NT2/D1 (cell line): Measurements from ENCODE around the gene TNFRSF8.
A peak's percentile ranks its signal among the peaks of the same experiment; 100 is the strongest.

Experiments used
- DNase-seq: peaks from one replicate; pipeline ENCODE4 v3.0.0-alpha.2; 2011; ENCODE audit warnings: low read depth, low spot score
- H3K27me3 ChIP-seq: 2 replicates; pipeline ENCODE4 v1.6.0; 2011; ENCODE audit warnings: mild to moderate bottlenecking; ENCODE audit not compliant: insufficient read length, insufficient read depth
- H3K36me3 ChIP-seq: 2 replicates; pipeline ENCODE4 v1.6.1; 2011; ENCODE audit warnings: mild to moderate bottlenecking, low read length, mixed read lengths; ENCODE audit not compliant: insufficient read depth, insufficient read length
- H3K4me1 ChIP-seq: 2 replicates; pipeline ENCODE4 v1.5.1; 2011; ENCODE audit not compliant: insufficient read depth, insufficient read length
- H3K4me3 ChIP-seq: 2 replicates; pipeline ENCODE4 v1.5.1; 2011; ENCODE audit warnings: low read depth; ENCODE audit not compliant: insufficient read length
- H3K9ac ChIP-seq: 2 replicates; pipeline ENCODE4 v1.6.0; 2011; ENCODE audit warnings: low read depth; ENCODE audit not compliant: insufficient read length
- H3K9me3 ChIP-seq: 2 replicates; pipeline ENCODE4 v1.5.1; 2011; ENCODE audit warnings: mild to moderate bottlenecking, low read length; ENCODE audit not compliant: insufficient read depth
- SUZ12 ChIP-seq: IDR thresholded peaks from 2 replicates; pipeline ENCODE4 v1.6.1; 2011; ENCODE audit not compliant: insufficient read length, insufficient read depth; ENCODE audit errors: extremely low read depth
- YY1 ChIP-seq: IDR thresholded peaks from 2 replicates; pipeline ENCODE4 v1.6.1; 2011; ENCODE audit not compliant: insufficient read length, insufficient read depth
- ZNF274 ChIP-seq: IDR thresholded peaks from 2 replicates; pipeline ENCODE4 v1.6.1; 2011; ENCODE audit warnings: mild to moderate bottlenecking, low read depth, low read length

TNFRSF8 gene

DNA sequence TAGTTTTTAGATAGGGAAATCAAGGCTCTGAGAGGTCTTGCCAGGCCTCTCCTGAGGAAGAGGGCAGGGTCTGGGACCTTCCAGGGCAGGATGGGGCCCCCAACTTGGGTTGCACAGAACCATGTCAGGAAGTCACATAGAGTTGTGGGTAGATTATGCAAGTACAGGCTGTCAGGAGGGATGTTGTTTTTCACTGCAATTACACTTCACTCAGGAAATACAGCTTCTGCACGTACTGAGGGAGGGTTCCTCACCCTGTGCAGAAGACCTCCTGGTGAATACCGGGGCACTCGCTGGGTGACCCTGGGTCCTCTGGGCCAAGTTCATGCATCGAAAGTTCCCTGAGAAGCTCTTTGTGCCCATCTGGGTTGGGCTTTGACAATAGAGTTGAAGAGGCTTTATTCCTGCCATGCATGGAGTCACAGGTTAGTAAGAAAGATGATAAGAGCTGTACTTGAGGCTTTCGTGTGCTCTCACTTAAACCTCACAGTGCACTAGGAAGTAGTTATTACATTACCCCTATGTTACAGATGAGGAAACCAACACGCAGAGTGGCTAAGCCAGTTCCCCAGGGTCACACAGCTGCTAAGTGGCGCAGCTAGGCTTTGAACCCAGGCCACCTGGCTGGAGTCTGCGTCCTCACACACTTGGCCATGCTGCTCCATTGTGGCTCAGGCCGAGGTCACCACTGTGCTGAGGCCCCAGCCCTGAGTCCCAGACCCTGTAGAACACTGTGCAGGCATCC, 87.5 kb downstream of the TNFRSF8 start:
- DNase-seq = no peak
- H3K9ac ChIP-seq = no peak overlapping the region
- TF ChIP-seq SUZ12 (no peak), YY1 (no peak), ZNF274 (no peak)

GRCh38 chr1:12151465-12151864, 88.4 kb downstream of the TNFRSF8 start:
- H3K9me3 ChIP-seq = no peaks in the 10 kb centered on the region
- H3K9ac ChIP-seq = no peak overlapping the region

More for the DNA sequence above, 87.5 kb downstream of the TNFRSF8 start:
- H3K4me3 ChIP-seq = no peak overlapping the region
- no peaks in the 10 kb centered on the region for H3K36me3 ChIP-seq
- peaks cover 10% of the 10 kb centered on the region for H3K4me1 ChIP-seq
- no peaks in the 10 kb centered on the region for H3K27me3 ChIP-seq
- no peaks in the 10 kb centered on the region for H3K9me3 ChIP-seq

DNA sequence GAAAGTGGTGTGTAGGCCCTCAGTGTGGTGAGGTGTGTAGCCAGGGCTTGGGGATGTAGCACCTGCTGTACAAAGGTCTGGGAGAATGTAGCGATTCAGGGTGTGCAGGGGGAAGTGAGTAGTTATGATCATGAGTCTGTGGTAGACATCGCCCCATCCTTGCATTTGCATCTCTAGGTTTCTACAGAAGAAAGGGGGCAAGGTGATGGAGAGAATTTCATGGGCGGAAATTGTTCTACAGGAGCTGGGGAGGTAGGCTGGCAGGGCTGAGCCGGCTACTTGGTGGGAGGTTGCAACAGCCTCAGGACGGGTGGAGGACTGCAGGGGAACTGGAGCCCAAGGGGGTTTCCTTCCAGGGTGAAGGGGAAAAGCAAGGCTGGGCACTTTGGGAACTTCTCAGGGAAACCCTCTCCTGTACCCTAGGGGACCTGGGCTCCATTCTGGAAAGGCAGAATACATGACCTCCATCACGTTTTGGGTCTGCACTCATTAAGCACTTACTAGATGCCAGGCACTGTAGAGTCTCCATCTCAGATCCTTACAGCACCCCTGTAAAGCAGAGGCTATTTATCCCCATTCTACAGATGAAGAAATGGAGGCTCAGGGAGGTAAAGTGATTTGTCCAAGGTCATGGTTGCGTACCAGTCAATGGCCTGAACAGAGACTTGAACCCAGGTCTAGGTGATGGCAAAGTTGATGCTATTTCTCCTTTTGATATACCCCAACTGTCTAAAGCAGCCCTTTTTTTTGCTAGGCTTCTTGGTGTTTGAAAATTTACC, 89.2 kb downstream of the TNFRSF8 start:
- Histone ChIP-seq H3K9ac (no peak overlapping the region), H3K4me3 (no peak overlapping the region), H3K4me1 (peaks cover 7% of the 10 kb centered on the region), H3K9me3 (no peaks in the 10 kb centered on the region), H3K27me3 (no peaks in the 10 kb centered on the region), H3K36me3 (no peaks in the 10 kb centered on the region)
- TF ChIP-seq ZNF274 = no peak
- TF ChIP-seq SUZ12 = no peak
- no peak for TF ChIP-seq YY1
- no peak for DNase-seq

More at GRCh38 chr1:12151465-12151864, 88.4 kb downstream of the TNFRSF8 start:
- TF ChIP-seq SUZ12 (no peak), ZNF274 (no peak), YY1 (no peak)
- DNase-seq = no peak
- H3K36me3 ChIP-seq = no peaks in the 10 kb centered on the region
- no peak overlapping the region for H3K4me3 ChIP-seq
- peaks cover 7% of the 10 kb centered on the region for H3K4me1 ChIP-seq
- no peaks in the 10 kb centered on the region for H3K27me3 ChIP-seq

DNA sequence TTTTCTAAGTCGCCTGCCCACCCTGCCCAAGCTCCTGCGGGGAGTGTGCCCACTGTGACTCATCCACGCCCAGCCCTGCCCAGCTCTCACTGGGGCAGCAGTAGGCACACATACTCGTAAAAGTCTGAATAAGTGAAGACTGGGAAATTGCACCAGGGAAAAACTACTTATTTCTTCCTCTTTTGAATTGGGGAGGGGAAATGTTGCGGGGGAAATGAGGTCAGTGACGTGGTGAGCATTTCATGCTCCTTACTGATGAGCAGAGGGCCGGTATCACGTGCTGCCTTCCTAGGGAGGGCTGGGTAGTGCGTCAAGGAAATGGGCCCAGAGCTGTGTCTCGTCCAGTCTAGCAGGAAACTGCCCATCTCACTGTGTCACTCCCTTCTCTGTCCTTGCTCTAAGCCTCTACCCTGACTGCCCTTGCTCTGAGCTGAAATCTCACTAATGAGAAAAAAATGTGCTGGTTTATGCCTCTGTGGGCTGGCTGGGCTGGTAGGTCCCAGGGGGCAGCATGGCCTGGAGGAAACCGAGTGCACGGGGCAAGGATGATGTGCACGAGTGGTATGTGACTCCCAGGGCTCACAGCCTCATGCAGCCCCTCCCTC, 90.2 kb downstream of the TNFRSF8 start:
- Histone ChIP-seq H3K36me3 (no peaks in the 10 kb centered on the region), H3K9ac (no peak overlapping the region), H3K27me3 (no peaks in the 10 kb centered on the region), H3K4me1 (peaks cover 7% of the 10 kb centered on the region), H3K4me3 (no peak overlapping the region), H3K9me3 (no peaks in the 10 kb centered on the region)
- TF ChIP-seq YY1 (no peak), SUZ12 (no peak), ZNF274 (no peak)
- no peak for DNase-seq

DNA sequence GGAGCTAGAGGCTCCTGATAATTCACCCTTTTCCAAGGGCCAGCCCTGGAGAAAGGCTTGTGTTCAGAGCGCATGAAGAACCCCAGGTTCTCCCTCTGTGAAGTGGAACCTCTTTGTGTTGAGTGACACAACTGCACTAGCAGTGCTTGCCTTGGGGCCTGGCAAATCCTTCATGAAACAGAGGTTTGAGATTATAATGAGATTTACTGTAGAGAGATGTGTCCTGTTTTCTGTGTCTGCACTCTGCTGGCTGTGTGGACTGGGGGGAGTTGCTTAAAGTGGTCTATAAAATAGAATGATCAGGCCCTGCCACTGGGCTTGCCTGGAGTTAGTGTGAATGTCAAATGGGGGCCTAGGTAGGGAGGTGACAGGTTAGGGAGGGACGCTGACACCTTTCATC, 92.2 kb downstream of the TNFRSF8 start:
- no peaks in the 10 kb centered on the region for H3K27me3 ChIP-seq

GRCh38 chr1:12157366-12158231, 94.5 kb downstream of the TNFRSF8 start:
- Histone ChIP-seq H3K36me3 (no peaks in the 10 kb centered on the region), H3K4me3 (no peak overlapping the region), H3K9ac (no peak overlapping the region), H3K27me3 (no peaks in the 10 kb centered on the region), H3K9me3 (no peaks in the 10 kb centered on the region), H3K4me1 (peaks cover 17% of the 10 kb centered on the region)
- no peak for TF ChIP-seq YY1
- no peak for DNase-seq

More for the DNA sequence above, 92.2 kb downstream of the TNFRSF8 start:
- H3K9ac ChIP-seq = peak overlapping the region; percentile 2
- no peak for DNase-seq
- H3K9me3 ChIP-seq = no peaks in the 10 kb centered on the region
- no peak overlapping the region for H3K4me3 ChIP-seq
- TF ChIP-seq YY1 = no peak
- TF ChIP-seq SUZ12 = no peak
- no peak for TF ChIP-seq ZNF274
- H3K4me1 ChIP-seq = peaks cover 10% of the 10 kb centered on the region
- H3K36me3 ChIP-seq = no peaks in the 10 kb centered on the region
